NCI-H2081 (cell line): ENCODE results near the gene BTLA.
"Not testable (repeated sequence)": the region's sequence is repeated elsewhere in the genome, so short reads cannot be mapped to it uniquely, and the experiment has no call there.

Experiments
- DNase-seq, 2 experiments: peaks; one replicate each; lab custom pipeline; 2025; lab: John Stamatoyannopoulos, UW

Gene BTLA

GRCh38 chr3:112446343-112446742 is 52.9 kb downstream of the BTLA start:
- no peak for DNase-seq

GRCh38 chr3:112445839-112446238 is 53.4 kb downstream of the BTLA start:
- DNase-seq = no peak

- peak in 1 of 2 experiments; percentile 2 for DNase-seq
Measured at GRCh38 chr3:112437146-112438022, 61.9 kb downstream of the BTLA start.

DNA sequence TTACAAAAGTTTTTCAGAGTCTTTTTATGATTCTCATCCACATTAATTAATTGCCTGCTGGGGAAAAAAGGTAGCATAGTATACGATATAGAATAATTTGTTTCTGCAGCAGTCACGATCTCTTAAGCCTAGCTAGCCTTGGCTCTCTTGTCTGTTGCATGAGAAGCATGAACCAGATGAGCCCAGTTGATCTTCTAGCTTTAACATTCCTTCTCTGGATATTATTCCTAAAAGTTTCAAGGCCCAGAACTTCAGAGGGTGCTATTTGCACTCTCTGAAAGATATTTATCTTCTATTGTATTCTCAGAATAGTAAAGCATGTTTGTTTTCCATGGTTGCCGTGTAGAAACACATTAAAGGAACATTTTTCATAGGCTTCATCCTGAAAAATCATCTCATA is 69.3 kb downstream of the BTLA start:
- no peak for DNase-seq

GRCh38 chr3:112427123-112427522 is 72.1 kb downstream of the BTLA start:
- no peak for DNase-seq

- no peak for DNase-seq
Measured at GRCh38 chr3:112425858-112426750, 73.2 kb downstream of the BTLA start.

- DNase-seq = no peak
Measured at GRCh38 chr3:112425382-112425781, 73.9 kb downstream of the BTLA start.

DNA sequence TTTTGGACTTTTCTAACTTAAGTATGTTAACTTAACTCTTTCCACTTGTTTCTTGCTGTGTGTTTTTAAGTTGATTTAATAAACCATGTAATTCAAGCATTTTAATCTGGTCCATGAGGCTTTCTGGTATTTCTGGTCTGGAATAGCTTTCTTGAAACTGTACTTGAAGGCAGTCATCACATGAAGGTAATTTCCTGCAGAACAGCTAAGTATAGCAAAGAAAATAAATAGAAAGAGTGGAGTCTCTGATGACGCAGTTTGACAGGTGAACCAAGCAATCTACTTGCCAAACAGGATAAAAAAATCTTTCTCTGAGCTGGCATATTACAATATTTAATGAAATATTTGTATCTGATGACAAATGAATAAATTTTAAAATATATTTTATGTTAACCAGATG is 74.9 kb downstream of the BTLA start:
- DNase-seq = no peak

DNA sequence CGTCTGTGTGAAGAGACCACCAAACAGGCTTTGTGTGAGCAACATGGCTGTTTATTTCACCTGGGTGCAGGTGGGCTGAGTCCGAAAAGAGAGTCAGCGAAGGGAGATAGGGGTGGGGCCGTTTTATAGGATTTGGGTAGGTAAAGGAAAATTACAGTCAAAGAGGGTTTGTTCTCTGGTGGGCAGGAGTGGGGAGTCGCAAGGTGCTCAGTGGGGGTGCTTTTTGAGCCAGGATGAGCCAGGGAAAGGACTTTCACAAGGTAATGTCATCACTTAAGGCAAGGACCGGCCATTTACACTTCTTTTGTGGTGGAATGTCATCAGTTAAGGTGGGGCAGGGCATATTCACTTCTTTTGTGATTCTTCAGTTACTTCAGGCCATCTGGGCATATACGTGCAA is 76.4 kb downstream of the BTLA start:
- DNase-seq = not testable (repeated sequence)

DNA sequence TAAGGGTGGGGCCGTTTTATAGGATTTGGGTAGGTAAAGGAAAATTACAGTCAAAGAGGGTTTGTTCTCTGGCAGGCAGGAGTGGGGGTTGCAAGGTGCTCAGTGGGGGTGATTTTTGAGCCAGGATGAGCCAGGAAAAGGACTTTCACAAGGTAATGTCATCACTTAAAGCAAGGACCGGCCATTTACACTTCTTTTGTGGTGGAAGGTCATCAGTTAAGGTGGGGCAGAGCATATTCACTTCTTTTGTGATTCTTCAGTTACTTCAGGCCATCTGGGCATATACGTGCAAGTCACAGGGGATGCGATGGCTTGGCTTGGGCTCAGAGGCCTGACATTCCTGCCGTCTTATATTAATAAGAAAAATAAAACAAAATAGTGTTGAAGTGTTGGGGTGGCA is 80.7 kb downstream of the BTLA start:
- DNase-seq = not testable (repeated sequence)

DNA sequence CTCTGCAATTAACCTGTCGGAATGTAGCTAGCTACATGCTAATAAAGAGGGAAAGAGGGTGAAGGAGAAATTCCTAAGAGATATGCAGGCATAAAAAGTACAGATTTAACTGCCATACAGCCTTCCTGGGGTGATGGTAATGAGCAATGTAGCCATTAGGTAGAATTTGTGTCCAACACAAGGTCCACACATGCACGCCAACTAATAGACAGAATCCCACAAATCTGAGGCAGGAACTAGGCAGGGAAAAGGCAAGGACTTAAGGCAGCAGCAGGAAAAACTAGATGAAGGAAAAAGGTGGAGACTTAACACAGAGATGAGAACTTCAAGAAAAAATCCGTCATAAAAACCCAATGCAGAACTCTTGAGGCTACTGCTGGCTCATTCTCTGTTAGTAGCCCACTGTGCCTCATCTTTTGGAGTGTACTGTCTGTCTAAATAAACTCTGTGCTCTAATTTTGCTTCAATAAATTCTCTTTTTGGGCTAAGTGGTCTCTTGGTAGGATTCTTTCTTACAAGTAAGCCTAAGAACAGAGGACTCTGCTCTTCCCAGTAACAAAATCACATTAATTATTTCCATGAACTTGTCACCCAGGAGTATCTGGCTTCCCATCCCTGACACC is 81.5 kb downstream of the BTLA start:
- no peak for DNase-seq

GRCh38 chr3:112416391-112417212 is 82.7 kb downstream of the BTLA start:
- no peak for DNase-seq

GRCh38 chr3:112415390-112415789 is 83.9 kb downstream of the BTLA start:
- DNase-seq = no peak
